K562 (cell line): Measurements from ENCODE around the gene FOXR1. TPM values are rescaled to one million over a fixed set of nuclear protein-coding genes. Genes with fewer than 3 reads are reported as not detected.
"Not testable (repeated sequence)": the region's sequence is repeated elsewhere in the genome, so short reads cannot be mapped to it uniquely, and the experiment has no call there.

ENCODE experiments used
- ATAC-seq: fragments of 200-7000 bp; cut with Tn5 transposase; 3 replicates; pipeline ENCODE4 v1.9.1; 2020; ENCODE audit warnings: moderate library complexity
- BruUV-seq: library from RNA; stranded (reverse); fragments of 400-500 nt; replicated peaks from 2 replicates; lab custom pipeline; 2021; lab: Mats Ljungman, UMichigan
- CTCF ChIA-PET: fragments of 300-600 bp; formaldehyde crosslinking; extraction: SDS; loops from one replicate; lab custom pipeline; 2021; ENCODE audit warnings: low intra/inter-chr PET ratio; lab: Yijun Ruan, JAX
- POLR2A ChIA-PET: fragments of 300-600, 350-650 bp; sonication (Branson Sonifier 250); formaldehyde crosslinking; extraction: SDS; loops from one replicate; lab custom pipeline; 2021; ENCODE audit warnings: antibody characterized with exemption, inconsistent platforms; lab: Yijun Ruan, JAX
- DNase-seq, 4 experiments: peaks; one replicate each; pipeline versions ENCODE4 v3.0.0 to v3.0.0-alpha.2; 2011 to 2018; ENCODE audit warnings: low spot score in 3 of 4, mixed read lengths in 3 of 4; ENCODE audit errors: extremely low read depth in 1 of 4
- FAIRE-seq: peaks from 2 replicates; lab custom pipeline; 2011; peaks lifted over from hg19 to GRCh38; lab: Jason Lieb, UNC
- H2AFZ ChIP-seq: 2 replicates; pipeline ENCODE4 v1.6.0; 2011; ENCODE audit warnings: low read depth, low read length, control low read depth, inconsistent platforms
- H3K27ac ChIP-seq: fragments of 200-600 bp; 3 replicates; pipeline ENCODE4 v1.8.0; 2011; ENCODE audit warnings: low read depth, mild to moderate bottlenecking, control low read depth, inconsistent platforms, low read length, moderate library complexity, mixed read lengths; ENCODE audit errors: extremely low read depth
- H3K27me3 ChIP-seq, 2 experiments: fragments of 300-600 bp in 1 of 2; 2 replicates in 1 of 2; 3 replicates in 1 of 2; pipeline versions ENCODE4 v1.6.0 to v1.8.0; 2011; ENCODE audit warnings: inconsistent platforms in 2 of 2, low read length in 2 of 2, mild to moderate bottlenecking in 1 of 2, mixed read lengths in 1 of 2, moderate library complexity in 1 of 2; ENCODE audit not compliant: control insufficient read depth in 2 of 2, insufficient read depth in 2 of 2
- H3K36me3 ChIP-seq: fragments of 300-600 bp; 3 replicates; pipeline ENCODE4 v1.8.0; 2011; ENCODE audit warnings: mild to moderate bottlenecking, low read length, inconsistent platforms; ENCODE audit not compliant: control insufficient read depth, insufficient read depth
- H3K4me1 ChIP-seq, 2 experiments: fragments of 200-600 bp in 1 of 2; replicated peaks in 1 of 2; 2 replicates in 1 of 2; 3 replicates in 1 of 2; pipeline versions ENCODE4 v1.5.1 to v1.8.0; 2011; ENCODE audit warnings: inconsistent platforms in 2 of 2, low read length in 2 of 2, mild to moderate bottlenecking in 1 of 2, mixed read lengths in 1 of 2, moderate library complexity in 1 of 2; ENCODE audit not compliant: control insufficient read depth in 2 of 2, insufficient read depth in 2 of 2
- H3K4me2 ChIP-seq: 2 replicates; pipeline ENCODE4 v1.6.1; 2011; ENCODE audit warnings: low read length, control low read depth, inconsistent platforms, mixed read lengths; ENCODE audit not compliant: insufficient read depth
- H3K4me3 ChIP-seq: fragments of 200-600 bp; sonication (generic), shearing (Covaris generic); 2 replicates; pipeline ENCODE4 v1.5.1; 2016; ENCODE audit warnings: control low read depth, inconsistent platforms
- H3K79me2 ChIP-seq: fragments of 200-600 bp; 3 replicates; pipeline ENCODE4 v1.8.0; 2011; ENCODE audit warnings: low read length, inconsistent platforms; ENCODE audit not compliant: control insufficient read depth, insufficient read depth
- H3K9ac ChIP-seq, 2 experiments: 2 replicates each; pipeline versions ENCODE4 v1.6.0 to v1.6.1; 2011; ENCODE audit warnings: low read depth in 2 of 2, low read length in 2 of 2, control low read depth in 1 of 2, inconsistent platforms in 1 of 2, mild to moderate bottlenecking in 1 of 2, mixed read lengths in 1 of 2; ENCODE audit not compliant: insufficient read depth in 1 of 2
- H3K9me1 ChIP-seq: one replicate; pipeline ENCODE4 v1.6.0; 2011; ENCODE audit warnings: inconsistent platforms, mild to moderate bottlenecking, low read length, moderate library complexity; ENCODE audit not compliant: control insufficient read depth, insufficient read depth
- H3K9me3 ChIP-seq: replicated peaks from 2 replicates; pipeline ENCODE4 v1.5.1; 2011; ENCODE audit warnings: low read depth, low read length, inconsistent platforms; ENCODE audit not compliant: control insufficient read depth, insufficient read depth
- H4K20me1 ChIP-seq: replicated peaks from 2 replicates; pipeline ENCODE4 v1.6.1; 2011; ENCODE audit warnings: low read length, inconsistent platforms, mixed read lengths; ENCODE audit not compliant: control insufficient read depth, insufficient read depth
- CHD1 ChIP-seq: fragments of 200-600 bp; sonication (generic); IDR thresholded peaks from one replicate; pipeline ENCODE4 v1.6.1; 2012; ENCODE audit warnings: mild to moderate bottlenecking, moderate library complexity, low read length, inconsistent platforms
- HNRNPL ChIP-seq: fragments of 200-400 bp; formaldehyde crosslinking; IDR thresholded peaks from 2 replicates; pipeline ENCODE4 v1.6.1; 2017; ENCODE audit warnings: low read depth, mild to moderate bottlenecking, low read length
- KAT8 ChIP-seq: fragments of 450-650 bp; IDR thresholded peaks from 2 replicates; pipeline ENCODE4 v1.6.1; 2016; ENCODE audit warnings: low read depth, mild to moderate bottlenecking
- TEAD1 ChIP-seq, 2 experiments: fragments of 450-650 bp in 1 of 2; sonication (generic) in 1 of 2; formaldehyde crosslinking; IDR thresholded peaks; 2 replicates each; pipeline versions ENCODE4 v1.4.0 to v1.8.0; 2020 to 2022; ENCODE audit warnings: mild to moderate bottlenecking in 2 of 2, missing genetic modification reagents in 1 of 2
- WGBS: fragments of 100-300 bp; shearing (Covaris generic); methylation state at CpG from one replicate; pipeline ENCODE4 v1.1.6; 2016; ENCODE audit warnings: low coverage, mixed read lengths; ENCODE audit not compliant: insufficient coverage; ENCODE audit errors: missing lambda C conversion rate; 5-methylcytosine and 5-hydroxymethylcytosine counted together
- in situ Hi-C: fragments of 300-500 bp; cut with MboI; formaldehyde crosslinking; loops from 4 replicates; pipeline ENCODE4 v1.15.0; 2018; ENCODE audit warnings: inconsistent platforms, mixed read lengths
- intact Hi-C: fragments of 100-400 bp; cut with micrococcal nuclease; formaldehyde crosslinking; loops from 2 replicates; pipeline ENCODE4 v1.14.2; 2022
- polyA plus RNA-seq, 8 experiments: library from polyadenylated mRNA; depleted of rRNA in 4 of 8; stranded (reverse) in 5 of 8; unstranded in 3 of 8; fragments of >200 nt; fragmentation: Nextera tagmentation in 2 of 8; fragmentation: Illumina TruSeq in 1 of 8; extraction: Ambion mirVana in 2 of 8; extraction: Trizol in 1 of 8; gene quantifications; 2 replicates each; pipeline versions ENCODE4 v1.2.1 to v1.2.3, GENCODE V29; 2011 to 2014; ENCODE audit warnings: inconsistent platforms in 1 of 8, missing spikeins in 1 of 8
- total RNA-seq, 7 experiments: library from RNA; depleted of rRNA in 6 of 7; stranded (reverse); fragments of >200 nt in 6 of 7; fragmentation: Illumina TruSeq in 2 of 7; extraction: Trizol in 2 of 7; gene quantifications; 2 replicates each; pipeline versions ENCODE4 v1.2.1 to v1.2.3, GENCODE V29; 2011 to 2021; ENCODE audit warnings: low replicate concordance in 1 of 7

FOXR1 gene
- total and polyA plus RNA-seq, 9 of the 15 experiments (the other 6 are each of a cell fraction or from before 2014, with no cell fraction given): not detected

DNA sequence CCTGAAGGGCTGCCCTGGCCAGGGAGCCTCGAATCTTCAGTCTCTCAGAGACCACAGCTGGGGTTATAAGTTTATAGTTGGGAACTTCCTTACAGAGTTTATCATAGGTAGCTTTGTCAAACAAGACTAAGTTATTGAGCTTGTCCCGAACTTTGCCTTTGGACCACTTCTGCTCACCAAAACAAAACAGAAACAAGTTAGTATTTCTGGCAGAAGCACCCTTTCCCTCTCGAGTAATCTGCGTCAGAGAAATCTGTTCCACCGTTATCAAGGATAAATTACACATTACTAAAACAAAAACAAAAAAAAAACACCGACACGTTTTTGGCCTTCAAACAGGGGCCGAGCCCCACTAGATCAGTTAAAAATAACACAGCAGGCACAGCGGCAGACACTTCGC, 45.8 kb downstream of the FOXR1 start:
- Histone ChIP-seq H3K4me1 (peaks cover 8 to 12% of the 10 kb centered on the region in 2 experiments; a peak in 4 of 5 replicates), H3K9ac (peak overlapping the region; percentile 95 to 100), H3K4me2 (peak overlapping the region; percentile 98), H3K4me3 (peak overlapping the region; percentile 99), H3K27ac (peak overlapping the region; percentile 97), H3K36me3 (peaks cover 78% of the 10 kb centered on the region), H3K79me2 (peaks cover 64% of the 10 kb centered on the region)
- BruUV-seq, H3K27me3 ChIP-seq, ATAC-seq, FAIRE-seq, H3K9me1 ChIP-seq, H3K9me3 ChIP-seq, in situ Hi-C loops, H2AFZ ChIP-seq, CTCF ChIA-PET, H4K20me1 ChIP-seq: not testable (repeated sequence)
- WGBS: under 1% methylated on average over 10 of the region's 10 CpGs
- peak in 1 of 4 experiments; percentile 13 for DNase-seq
- intact Hi-C loops: loop anchor here (5.0 kb wide), 2 partner anchors 70 to 85 kb away; partner anchors contain the start of gene DPAGT1
- POLR2A ChIA-PET: interaction anchor here (1.0 to 4.2 kb wide), 5 partner anchors 15 to 227 kb away, joined by 3 to 22 read pairs (median 3); no protein-coding TSS in a partner anchor
- 0 out of 2 replicates have a peak, but pooled peaks have one; percentile 7 for TF ChIP-seq HNRNPL
- peak; percentile 57 for TF ChIP-seq CHD1
- TF ChIP-seq KAT8: 0 out of 2 replicates have a peak, but pooled peaks have one; percentile 10
- 0 out of 4 replicates have a peak, but pooled peaks of 1 of the 2 experiments have one; percentile 38 for TF ChIP-seq TEAD1 (CRISPR knock-in tag; IDR thresholded peaks at IDR 0.05)
